Liver (tissue), 9 donors: ENCODE results near the gene IGSF3. TPM values are rescaled to one million over a fixed set of nuclear protein-coding genes. Genes with fewer than 3 reads are reported as not detected.

Experiments used
- DNase-seq: peaks from one replicate; pipeline ENCODE4 v3.0.0-alpha.2; 2017; ENCODE audit warnings: low spot score
- H3K27ac ChIP-seq, 2 donors: one replicate each; pipeline ENCODE4 v1.7.0; 2013; ENCODE audit warnings: inconsistent platforms in 2 of 2, low read length in 2 of 2, control low read depth in 1 of 2, low read depth in 1 of 2, mild to moderate bottlenecking in 1 of 2
- H3K27me3 ChIP-seq, 4 donors: one replicate each; pipeline versions ENCODE4 v1.6.1 to v1.7.0; 2013; ENCODE audit warnings: low read length in 3 of 4, inconsistent platforms in 1 of 4, mild to moderate bottlenecking in 1 of 4, moderate library complexity in 1 of 4; ENCODE audit not compliant: control insufficient read depth in 4 of 4, insufficient read depth in 4 of 4
- H3K36me3 ChIP-seq, 4 donors: one replicate each; pipeline versions ENCODE4 v1.6.1 to v1.7.0; 2013; ENCODE audit warnings: low read length in 3 of 4, mild to moderate bottlenecking in 3 of 4, low read depth in 1 of 4, moderate library complexity in 1 of 4; ENCODE audit not compliant: control insufficient read depth in 4 of 4, insufficient read depth in 3 of 4
- H3K4me1 ChIP-seq, 4 donors: one replicate each; pipeline versions ENCODE4 v1.6.1 to v1.7.0; 2013; ENCODE audit warnings: low read length in 3 of 4, mild to moderate bottlenecking in 3 of 4, moderate library complexity in 1 of 4; ENCODE audit not compliant: control insufficient read depth in 4 of 4, insufficient read depth in 4 of 4
- H3K4me3 ChIP-seq, 3 donors: one replicate each; pipeline versions ENCODE4 v1.6.1 to v1.7.0; 2013; ENCODE audit warnings: low read length in 3 of 3, control low read depth in 1 of 3, low read depth in 1 of 3, mild to moderate bottlenecking in 1 of 3
- H3K9ac ChIP-seq, 2 donors: one replicate each; pipeline ENCODE4 v1.7.0; 2013; ENCODE audit warnings: low read length in 2 of 2, mild to moderate bottlenecking in 2 of 2, moderate library complexity in 2 of 2, control low read depth in 1 of 2, low read depth in 1 of 2
- H3K9me3 ChIP-seq, 4 donors: one replicate each; pipeline versions ENCODE4 v1.6.1 to v1.7.0; 2013; ENCODE audit warnings: low read length in 3 of 4; ENCODE audit not compliant: control insufficient read depth in 4 of 4
- EGR1 ChIP-seq, 2 donors: IDR thresholded peaks; 2 replicates each; pipeline ENCODE4 v1.6.1; 2016 to 2018; ENCODE audit warnings: antibody characterized with exemption in 2 of 2, low read depth in 2 of 2
- FOXA1 ChIP-seq: IDR thresholded peaks from 2 replicates; pipeline ENCODE4 v1.6.1; 2016; ENCODE audit warnings: antibody characterized with exemption
- FOXA2 ChIP-seq: IDR thresholded peaks from 2 replicates; pipeline ENCODE4 v1.6.1; 2016; ENCODE audit warnings: antibody characterized with exemption
- GABPA ChIP-seq, 2 donors: IDR thresholded peaks in 1 of 2; conservative IDR thresholded peaks in 1 of 2; 2 replicates each; pipeline ENCODE4 v1.6.1; 2016; ENCODE audit warnings: antibody characterized with exemption in 2 of 2, mild to moderate bottlenecking in 1 of 2, moderate library complexity in 1 of 2
- HNF4A ChIP-seq, 2 donors: conservative IDR thresholded peaks; 2 replicates each; pipeline ENCODE4 v1.6.1; 2016; ENCODE audit warnings: antibody characterized with exemption in 2 of 2, mild to moderate bottlenecking in 2 of 2
- HNF4G ChIP-seq: IDR thresholded peaks from 2 replicates; pipeline ENCODE4 v1.6.1; 2016; ENCODE audit warnings: antibody characterized with exemption
- JUND ChIP-seq, 2 donors: IDR thresholded peaks; 2 replicates each; pipeline ENCODE4 v1.6.1; 2016; ENCODE audit warnings: antibody characterized with exemption in 2 of 2
- NR2F2 ChIP-seq: IDR thresholded peaks from 2 replicates; pipeline ENCODE4 v1.6.1; 2016; ENCODE audit warnings: antibody characterized with exemption
- RAD21 ChIP-seq, 2 donors: IDR thresholded peaks; 2 replicates each; pipeline ENCODE4 v1.6.1; 2016; ENCODE audit warnings: antibody characterized with exemption in 2 of 2, mild to moderate bottlenecking in 2 of 2
- RXRA ChIP-seq, 2 donors: IDR thresholded peaks; 2 replicates each; pipeline ENCODE4 v1.6.1; 2017 to 2018; ENCODE audit warnings: antibody characterized with exemption in 2 of 2, mild to moderate bottlenecking in 1 of 2
- SP1 ChIP-seq: IDR thresholded peaks from 2 replicates; pipeline ENCODE4 v1.6.1; 2018; ENCODE audit warnings: antibody characterized with exemption, mild to moderate bottlenecking
- TAF1 ChIP-seq: conservative IDR thresholded peaks from 2 replicates; pipeline ENCODE4 v1.6.1; 2016; ENCODE audit warnings: antibody characterized with exemption, mild to moderate bottlenecking
- YY1 ChIP-seq: IDR thresholded peaks from 2 replicates; pipeline ENCODE4 v1.6.1; 2016; ENCODE audit warnings: antibody characterized with exemption, mild to moderate bottlenecking
- WGBS: extraction: QIAGEN DNeasy Blood & Tissue Kit; methylation state at CpG from one replicate; pipeline ENCODE4 v1.1.7; 2013; 5-methylcytosine and 5-hydroxymethylcytosine counted together
- polyA plus RNA-seq, 2 donors: library from polyadenylated mRNA; stranded (reverse) in 1 of 2; unstranded in 1 of 2; fragments of 200-250 nt in 1 of 2; fragments of >200 nt in 1 of 2; fragmentation: Nextera tagmentation in 1 of 2; extraction: Ambion mirVana in 1 of 2; gene quantifications; one replicate each; pipeline versions ENCODE4 v1.2.1 to v1.2.3, GENCODE V29; 2013 to 2015
- total RNA-seq, 2 donors: library from RNA; depleted of rRNA; stranded (reverse); fragments of >200 nt; gene quantifications; one replicate each; pipeline ENCODE4 v1.2.3, GENCODE V29; 2014
- TF ChIP-seq, protein P1 (sequence below): IDR thresholded peaks from 2 replicates; pipeline ENCODE4 v1.6.1; 2016; ENCODE audit warnings: antibody characterized with exemption
- TF ChIP-seq, protein P2 (sequence below): IDR thresholded peaks from 2 replicates; pipeline ENCODE4 v1.6.1; 2016; ENCODE audit warnings: antibody characterized with exemption
- TF ChIP-seq, protein P3 (sequence below): IDR thresholded peaks from 2 replicates; pipeline ENCODE4 v1.6.1; 2016; ENCODE audit warnings: antibody characterized with exemption
- TF ChIP-seq, protein P4 (sequence below): IDR thresholded peaks from 2 replicates; pipeline ENCODE4 v1.6.1; 2016; ENCODE audit warnings: antibody characterized with exemption, mild to moderate bottlenecking
- TF ChIP-seq, protein P5 (sequence below): fragments of 150-350 bp; IDR thresholded peaks from 2 replicates; pipeline ENCODE4 v1.5.1; 2017; ENCODE audit warnings: improper control_type of control experiment, low read depth, low read length; ENCODE audit not compliant: missing input control
- donor health status: healthy.
- donor health status: healthy.
- donor health status: healthy.
- donor health status: healthy.
- donor health status: healthy.

The IGSF3 gene
- total and polyA plus RNA-seq, 4 donors: 0.14 to 5.4 (median 0.68) TPM

DNA sequence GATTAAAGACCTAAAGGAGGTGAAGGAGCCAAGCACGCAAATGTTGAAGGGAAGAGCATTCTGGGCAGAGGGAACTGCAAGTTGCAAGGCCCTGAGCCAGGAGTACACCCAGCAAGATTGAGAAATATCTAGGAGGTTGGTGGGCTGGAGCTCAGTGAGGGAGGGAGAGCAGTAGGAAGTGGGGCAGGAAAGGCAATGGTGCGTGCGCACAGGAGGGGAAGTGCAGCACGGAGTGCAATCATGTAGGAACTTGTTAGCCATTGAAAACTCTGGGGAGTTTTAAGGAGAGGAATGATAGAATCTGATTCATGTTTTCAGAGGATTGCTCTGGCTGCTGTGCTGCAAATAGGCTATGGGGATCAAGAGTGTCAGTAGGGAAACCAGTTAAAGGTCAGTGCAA lies 13.2 kb upstream of the IGSF3 start:
- H3K4me1 ChIP-seq: no peaks in the 10 kb centered on the region
- TF ChIP-seq, protein P1, sequence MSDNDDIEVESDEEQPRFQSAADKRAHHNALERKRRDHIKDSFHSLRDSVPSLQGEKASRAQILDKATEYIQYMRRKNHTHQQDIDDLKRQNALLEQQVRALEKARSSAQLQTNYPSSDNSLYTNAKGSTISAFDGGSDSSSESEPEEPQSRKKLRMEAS: no peak
- no peak for TF ChIP-seq FOXA1
- TF ChIP-seq RXRA (IDR thresholded peaks at IDR 0.05): no peak
- no peak for TF ChIP-seq SP1
- TF ChIP-seq NR2F2: no peak
- TF ChIP-seq FOXA2: no peak
- TF ChIP-seq, protein P2, sequence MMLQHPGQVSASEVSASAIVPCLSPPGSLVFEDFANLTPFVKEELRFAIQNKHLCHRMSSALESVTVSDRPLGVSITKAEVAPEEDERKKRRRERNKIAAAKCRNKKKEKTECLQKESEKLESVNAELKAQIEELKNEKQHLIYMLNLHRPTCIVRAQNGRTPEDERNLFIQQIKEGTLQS: no peak
- no peak for TF ChIP-seq YY1
- TF ChIP-seq JUND (IDR thresholded peaks at IDR 0.05): no peak
- TF ChIP-seq, protein P3, sequence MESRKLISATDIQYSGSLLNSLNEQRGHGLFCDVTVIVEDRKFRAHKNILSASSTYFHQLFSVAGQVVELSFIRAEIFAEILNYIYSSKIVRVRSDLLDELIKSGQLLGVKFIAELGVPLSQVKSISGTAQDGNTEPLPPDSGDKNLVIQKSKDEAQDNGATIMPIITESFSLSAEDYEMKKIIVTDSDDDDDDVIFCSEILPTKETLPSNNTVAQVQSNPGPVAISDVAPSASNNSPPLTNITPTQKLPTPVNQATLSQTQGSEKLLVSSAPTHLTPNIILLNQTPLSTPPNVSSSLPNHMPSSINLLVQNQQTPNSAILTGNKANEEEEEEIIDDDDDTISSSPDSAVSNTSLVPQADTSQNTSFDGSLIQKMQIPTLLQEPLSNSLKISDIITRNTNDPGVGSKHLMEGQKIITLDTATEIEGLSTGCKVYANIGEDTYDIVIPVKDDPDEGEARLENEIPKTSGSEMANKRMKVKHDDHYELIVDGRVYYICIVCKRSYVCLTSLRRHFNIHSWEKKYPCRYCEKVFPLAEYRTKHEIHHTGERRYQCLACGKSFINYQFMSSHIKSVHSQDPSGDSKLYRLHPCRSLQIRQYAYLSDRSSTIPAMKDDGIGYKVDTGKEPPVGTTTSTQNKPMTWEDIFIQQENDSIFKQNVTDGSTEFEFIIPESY: no peak
- no peak for TF ChIP-seq EGR1 (IDR thresholded peaks at IDR 0.05; ENCODE audit: low read depth in 2 of 2)
- TF ChIP-seq, protein P4, sequence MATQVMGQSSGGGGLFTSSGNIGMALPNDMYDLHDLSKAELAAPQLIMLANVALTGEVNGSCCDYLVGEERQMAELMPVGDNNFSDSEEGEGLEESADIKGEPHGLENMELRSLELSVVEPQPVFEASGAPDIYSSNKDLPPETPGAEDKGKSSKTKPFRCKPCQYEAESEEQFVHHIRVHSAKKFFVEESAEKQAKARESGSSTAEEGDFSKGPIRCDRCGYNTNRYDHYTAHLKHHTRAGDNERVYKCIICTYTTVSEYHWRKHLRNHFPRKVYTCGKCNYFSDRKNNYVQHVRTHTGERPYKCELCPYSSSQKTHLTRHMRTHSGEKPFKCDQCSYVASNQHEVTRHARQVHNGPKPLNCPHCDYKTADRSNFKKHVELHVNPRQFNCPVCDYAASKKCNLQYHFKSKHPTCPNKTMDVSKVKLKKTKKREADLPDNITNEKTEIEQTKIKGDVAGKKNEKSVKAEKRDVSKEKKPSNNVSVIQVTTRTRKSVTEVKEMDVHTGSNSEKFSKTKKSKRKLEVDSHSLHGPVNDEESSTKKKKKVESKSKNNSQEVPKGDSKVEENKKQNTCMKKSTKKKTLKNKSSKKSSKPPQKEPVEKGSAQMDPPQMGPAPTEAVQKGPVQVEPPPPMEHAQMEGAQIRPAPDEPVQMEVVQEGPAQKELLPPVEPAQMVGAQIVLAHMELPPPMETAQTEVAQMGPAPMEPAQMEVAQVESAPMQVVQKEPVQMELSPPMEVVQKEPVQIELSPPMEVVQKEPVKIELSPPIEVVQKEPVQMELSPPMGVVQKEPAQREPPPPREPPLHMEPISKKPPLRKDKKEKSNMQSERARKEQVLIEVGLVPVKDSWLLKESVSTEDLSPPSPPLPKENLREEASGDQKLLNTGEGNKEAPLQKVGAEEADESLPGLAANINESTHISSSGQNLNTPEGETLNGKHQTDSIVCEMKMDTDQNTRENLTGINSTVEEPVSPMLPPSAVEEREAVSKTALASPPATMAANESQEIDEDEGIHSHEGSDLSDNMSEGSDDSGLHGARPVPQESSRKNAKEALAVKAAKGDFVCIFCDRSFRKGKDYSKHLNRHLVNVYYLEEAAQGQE: no peak
- no peak overlapping the region for H3K27ac ChIP-seq
- DNase-seq: no peak
- no peak overlapping the region for H3K4me3 ChIP-seq
- no peak overlapping the region for H3K9ac ChIP-seq
- H3K36me3 ChIP-seq: no peaks in the 10 kb centered on the region
- WGBS: 79% methylated on average over 4 of the region's 4 CpGs
- H3K9me3 ChIP-seq: no peaks in the 10 kb centered on the region
- H3K27me3 ChIP-seq: no peaks in the 10 kb centered on the region

DNA sequence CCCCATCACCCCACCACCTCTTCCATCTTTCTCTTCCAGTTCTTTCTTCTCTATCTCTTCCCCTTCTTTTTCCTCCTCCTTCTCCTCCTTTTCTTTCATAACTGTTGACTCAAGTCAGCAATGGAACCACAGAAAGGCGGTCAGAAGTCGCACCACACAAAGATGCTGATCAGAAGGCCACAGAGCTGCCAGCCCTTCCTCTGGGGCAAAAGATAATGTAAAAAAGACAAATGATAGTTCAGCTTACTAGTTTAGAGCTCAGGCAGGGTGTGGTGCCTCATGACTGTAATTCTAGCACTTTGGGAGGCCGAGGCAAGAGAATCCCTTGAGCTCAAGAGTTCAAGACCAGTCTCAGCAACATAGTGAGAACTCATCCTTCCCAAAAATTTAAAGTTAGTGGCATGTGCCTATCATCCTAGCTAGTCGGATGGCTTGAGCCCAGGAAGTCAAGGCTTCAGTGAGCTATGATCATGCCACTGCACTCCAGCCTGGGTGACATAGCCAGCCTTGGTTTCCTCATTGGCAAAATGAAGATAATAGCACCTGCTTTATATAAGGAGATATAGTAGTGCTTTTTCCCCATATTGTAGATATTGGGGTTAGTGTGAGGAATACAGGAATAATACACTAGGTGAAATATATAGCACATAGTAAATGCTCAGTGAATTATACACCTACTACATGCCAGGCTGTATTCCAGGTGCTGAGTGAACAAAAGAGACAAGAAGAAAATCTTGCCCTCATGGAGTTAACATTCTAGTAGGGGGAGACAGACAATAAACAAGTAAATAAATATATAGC lies 12.5 kb upstream of the IGSF3 start:
- DNase-seq: no peak
- Histone ChIP-seq H3K4me3 (no peak overlapping the region), H3K4me1 (no peaks in the 10 kb centered on the region), H3K9me3 (no peaks in the 10 kb centered on the region), H3K27me3 (no peaks in the 10 kb centered on the region), H3K27ac (no peak overlapping the region), H3K9ac (no peak overlapping the region), H3K36me3 (no peaks in the 10 kb centered on the region)
- WGBS: 90% methylated on average over 4 of the region's 4 CpGs
- TF ChIP-seq HNF4G (no peak), FOXA2 (no peak), RXRA (IDR thresholded peaks at IDR 0.05) (no peak), TAF1 (no peak), SP1 (no peak), NR2F2 (no peak), JUND (IDR thresholded peaks at IDR 0.05) (no peak), HNF4A (conservative IDR thresholded peaks at IDR 0.05) (no peak), FOXA1 (no peak), GABPA (IDR thresholded peaks at IDR 0.05 in 1 of 2, conservative IDR thresholded peaks at IDR 0.05 in 1 of 2) (no peak), EGR1 (IDR thresholded peaks at IDR 0.05; ENCODE audit: low read depth in 2 of 2) (no peak), RAD21 (IDR thresholded peaks at IDR 0.05) (no peak), YY1 (no peak)
- TF ChIP-seq, protein P3: no peak
- TF ChIP-seq, protein P1: no peak
- TF ChIP-seq, protein P5, sequence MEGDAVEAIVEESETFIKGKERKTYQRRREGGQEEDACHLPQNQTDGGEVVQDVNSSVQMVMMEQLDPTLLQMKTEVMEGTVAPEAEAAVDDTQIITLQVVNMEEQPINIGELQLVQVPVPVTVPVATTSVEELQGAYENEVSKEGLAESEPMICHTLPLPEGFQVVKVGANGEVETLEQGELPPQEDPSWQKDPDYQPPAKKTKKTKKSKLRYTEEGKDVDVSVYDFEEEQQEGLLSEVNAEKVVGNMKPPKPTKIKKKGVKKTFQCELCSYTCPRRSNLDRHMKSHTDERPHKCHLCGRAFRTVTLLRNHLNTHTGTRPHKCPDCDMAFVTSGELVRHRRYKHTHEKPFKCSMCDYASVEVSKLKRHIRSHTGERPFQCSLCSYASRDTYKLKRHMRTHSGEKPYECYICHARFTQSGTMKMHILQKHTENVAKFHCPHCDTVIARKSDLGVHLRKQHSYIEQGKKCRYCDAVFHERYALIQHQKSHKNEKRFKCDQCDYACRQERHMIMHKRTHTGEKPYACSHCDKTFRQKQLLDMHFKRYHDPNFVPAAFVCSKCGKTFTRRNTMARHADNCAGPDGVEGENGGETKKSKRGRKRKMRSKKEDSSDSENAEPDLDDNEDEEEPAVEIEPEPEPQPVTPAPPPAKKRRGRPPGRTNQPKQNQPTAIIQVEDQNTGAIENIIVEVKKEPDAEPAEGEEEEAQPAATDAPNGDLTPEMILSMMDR: no peak
- TF ChIP-seq, protein P2: no peak
